Neural cell (in vitro differentiated cells): ENCODE measurements around the gene SLC26A2. TPM values are rescaled to one million over a fixed set of nuclear protein-coding genes. Genes with fewer than 3 reads are reported as not detected.

Experiments
- H2AFZ ChIP-seq: fragments of 200-600, 300-800 bp; sonication (generic), shearing (Covaris generic); 2 replicates; pipeline ENCODE4 v1.6.0; 2014; ENCODE audit warnings: low read depth, mild to moderate bottlenecking, antibody characterized with exemption, low read length, moderate library complexity
- H3F3A ChIP-seq: fragments of 200-600 bp; shearing (Covaris generic); 2 replicates; pipeline ENCODE4 v1.6.1; 2016; ENCODE audit warnings: mild to moderate bottlenecking, moderate library complexity, mixed read lengths, antibody characterized with exemption, low read length; ENCODE audit not compliant: insufficient read depth, poor library complexity, severe bottlenecking
- H3K27ac ChIP-seq: fragments of 200-600, 300-800 bp; sonication (generic), shearing (Covaris generic); 2 replicates; pipeline ENCODE4 v1.5.1; 2014; ENCODE audit warnings: mild to moderate bottlenecking, low read length, moderate library complexity
- H3K27me3 ChIP-seq: fragments of 300-800, 200-600 bp; sonication (generic), shearing (Covaris generic); 2 replicates; pipeline ENCODE4 v1.6.0; 2014; ENCODE audit warnings: mild to moderate bottlenecking, low read depth, low read length, moderate library complexity; ENCODE audit not compliant: insufficient read depth
- H3K36me3 ChIP-seq: fragments of 300-800, 200-600 bp; sonication (generic), shearing (Covaris generic); 2 replicates; pipeline ENCODE4 v1.5.1; 2014; ENCODE audit warnings: mild to moderate bottlenecking, antibody characterized with exemption, low read length, moderate library complexity; ENCODE audit not compliant: insufficient read depth
- H3K4me2 ChIP-seq: fragments of 300-800, 200-600 bp; sonication (generic), shearing (Covaris generic); 2 replicates; pipeline ENCODE4 v1.6.0; 2014; ENCODE audit warnings: mild to moderate bottlenecking, low read length
- H3K4me3 ChIP-seq: fragments of 300-800, 200-600 bp; sonication (generic), shearing (Covaris generic); 2 replicates; pipeline ENCODE4 v1.5.1; 2014; ENCODE audit warnings: mild to moderate bottlenecking, low read length, moderate library complexity
- H3K79me2 ChIP-seq: fragments of 200-600 bp; shearing (Covaris generic); replicated peaks from 2 replicates; pipeline ENCODE4 v1.6.0; 2014; ENCODE audit warnings: mild to moderate bottlenecking, low read length, moderate library complexity; ENCODE audit not compliant: insufficient read depth
- H3K9ac ChIP-seq: fragments of 300-800, 200-600 bp; sonication (generic), shearing (Covaris generic); 2 replicates; pipeline ENCODE4 v1.6.1; 2016; ENCODE audit warnings: mild to moderate bottlenecking, low read length, mixed read lengths
- H3K9me2 ChIP-seq: fragments of 200-600 bp; shearing (Covaris generic); 2 replicates; pipeline ENCODE4 v1.6.1; 2016; ENCODE audit warnings: mild to moderate bottlenecking, low read length, mixed read lengths; ENCODE audit not compliant: insufficient read depth
- H3K9me3 ChIP-seq: fragments of 200-600, 300-800 bp; sonication (generic), shearing (Covaris generic); 2 replicates; pipeline ENCODE4 v1.6.1; 2016; ENCODE audit warnings: mild to moderate bottlenecking, mixed run types, low read length, moderate library complexity, mixed read lengths
- H4K20me1 ChIP-seq: fragments of 200-600 bp; shearing (Covaris generic); 2 replicates; pipeline ENCODE4 v1.6.1; 2016; ENCODE audit warnings: mild to moderate bottlenecking, mixed run types; ENCODE audit not compliant: insufficient read depth
- EP300 ChIP-seq: fragments of 450-650 bp; conservative IDR thresholded peaks from 2 replicates; pipeline ENCODE4 v1.6.1; 2014; ENCODE audit warnings: antibody characterized with exemption, mild to moderate bottlenecking, moderate library complexity; ENCODE audit not compliant: poor library complexity, severe bottlenecking
- MXI1 ChIP-seq: fragments of 450-650 bp; conservative IDR thresholded peaks from 2 replicates; pipeline ENCODE4 v1.6.1; 2014; ENCODE audit warnings: antibody characterized with exemption, mild to moderate bottlenecking; ENCODE audit not compliant: poor library complexity, severe bottlenecking
- RAD21 ChIP-seq: fragments of 450-650 bp; conservative IDR thresholded peaks from 2 replicates; pipeline ENCODE4 v1.6.1; 2014; ENCODE audit warnings: antibody characterized with exemption, mild to moderate bottlenecking, moderate library complexity
- SMC3 ChIP-seq: fragments of 450-650 bp; conservative IDR thresholded peaks from 2 replicates; pipeline ENCODE4 v1.6.1; 2014; ENCODE audit warnings: antibody characterized with exemption, mild to moderate bottlenecking, moderate library complexity; ENCODE audit not compliant: poor library complexity
- TAF1 ChIP-seq: IDR thresholded peaks from 2 replicates; pipeline ENCODE4 v1.6.1; 2012; ENCODE audit warnings: low read depth
- polyA plus RNA-seq: library from polyadenylated mRNA; depleted of rRNA; stranded (reverse); fragments of >200 nt; gene quantifications from 2 replicates; pipeline ENCODE4 v1.2.3, GENCODE V29; 2014
- TF ChIP-seq, protein P1 (sequence below): IDR thresholded peaks from 2 replicates; pipeline ENCODE4 v1.6.1; 2012; ENCODE audit warnings: borderline replicate concordance
- TF ChIP-seq, protein P2 (sequence below): fragments of 450-650 bp; IDR thresholded peaks from 2 replicates; pipeline ENCODE4 v1.5.1; 2014; ENCODE audit warnings: antibody characterized with exemption, mild to moderate bottlenecking, moderate library complexity; ENCODE audit not compliant: poor library complexity, severe bottlenecking

Gene SLC26A2
- polyA plus RNA-seq, 1 donor from 2014 or later: 5.4 TPM

DNA sequence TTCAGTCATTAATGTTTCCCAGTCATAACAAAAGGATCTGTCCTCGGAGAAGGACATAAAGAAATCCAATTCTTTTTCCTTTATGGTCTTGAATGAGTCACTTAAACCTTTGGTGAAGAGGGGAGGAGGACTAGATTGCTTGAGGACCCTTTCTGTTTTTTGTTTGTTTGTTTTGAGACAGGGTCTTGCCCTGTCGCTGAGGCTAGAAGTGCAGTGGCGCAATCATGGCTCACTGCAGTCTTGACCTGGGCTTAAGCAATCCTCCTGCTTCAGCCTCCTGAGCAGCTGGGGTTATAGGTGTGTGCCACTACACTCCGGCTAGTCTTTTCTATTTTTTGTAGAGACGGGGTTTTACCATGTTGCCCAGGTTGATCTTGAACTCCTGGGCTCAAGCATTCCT, 27.6 kb downstream of the SLC26A2 start:
- no peak overlapping the region for H3K27ac ChIP-seq
- no peaks in the 10 kb centered on the region for H3K9me2 ChIP-seq
- no peak overlapping the region for H3K4me2 ChIP-seq

DNA sequence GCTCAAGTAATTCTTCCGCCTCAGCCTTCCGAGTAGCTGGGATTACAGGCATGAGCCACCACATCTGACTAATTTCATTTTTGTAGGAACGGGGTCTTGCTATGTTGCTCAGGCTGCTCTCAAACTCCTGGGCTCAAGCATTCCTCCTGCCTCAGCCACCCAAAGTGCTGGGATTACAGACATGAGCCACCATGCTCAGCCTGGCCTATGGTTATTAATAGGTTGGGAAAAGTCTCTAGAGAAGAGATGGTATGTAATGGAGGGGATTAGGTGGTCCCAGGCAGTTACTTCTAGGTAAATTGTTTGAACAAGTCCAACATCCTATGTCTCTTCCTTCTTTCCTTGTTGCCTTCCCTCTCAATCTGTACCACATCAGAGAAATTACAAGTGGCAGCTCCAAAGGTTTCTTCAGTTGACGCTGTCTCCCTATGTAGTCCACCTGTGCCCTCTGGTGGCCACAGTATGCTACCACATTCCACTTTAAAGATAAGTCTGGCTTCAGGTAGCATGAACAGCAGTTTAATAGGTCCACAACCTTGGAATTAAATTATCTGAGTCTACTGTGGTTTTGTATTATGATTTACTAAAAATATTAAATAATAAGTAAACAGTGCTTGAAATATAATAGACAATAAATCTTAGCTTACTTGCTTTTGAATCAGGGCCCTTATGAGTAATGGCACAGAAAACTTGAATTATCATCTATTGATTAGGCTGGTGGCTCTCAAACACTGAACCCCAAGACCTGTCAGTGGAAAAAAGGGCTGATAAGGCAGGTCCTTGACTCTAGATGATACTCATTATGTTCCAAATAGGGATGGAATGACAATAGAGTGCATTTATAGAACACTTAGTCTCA, 30.2 kb downstream of the SLC26A2 start:
- H4K20me1 ChIP-seq: no peaks in the 10 kb centered on the region
- no peak for TF ChIP-seq MXI1
- TF ChIP-seq, protein P1, sequence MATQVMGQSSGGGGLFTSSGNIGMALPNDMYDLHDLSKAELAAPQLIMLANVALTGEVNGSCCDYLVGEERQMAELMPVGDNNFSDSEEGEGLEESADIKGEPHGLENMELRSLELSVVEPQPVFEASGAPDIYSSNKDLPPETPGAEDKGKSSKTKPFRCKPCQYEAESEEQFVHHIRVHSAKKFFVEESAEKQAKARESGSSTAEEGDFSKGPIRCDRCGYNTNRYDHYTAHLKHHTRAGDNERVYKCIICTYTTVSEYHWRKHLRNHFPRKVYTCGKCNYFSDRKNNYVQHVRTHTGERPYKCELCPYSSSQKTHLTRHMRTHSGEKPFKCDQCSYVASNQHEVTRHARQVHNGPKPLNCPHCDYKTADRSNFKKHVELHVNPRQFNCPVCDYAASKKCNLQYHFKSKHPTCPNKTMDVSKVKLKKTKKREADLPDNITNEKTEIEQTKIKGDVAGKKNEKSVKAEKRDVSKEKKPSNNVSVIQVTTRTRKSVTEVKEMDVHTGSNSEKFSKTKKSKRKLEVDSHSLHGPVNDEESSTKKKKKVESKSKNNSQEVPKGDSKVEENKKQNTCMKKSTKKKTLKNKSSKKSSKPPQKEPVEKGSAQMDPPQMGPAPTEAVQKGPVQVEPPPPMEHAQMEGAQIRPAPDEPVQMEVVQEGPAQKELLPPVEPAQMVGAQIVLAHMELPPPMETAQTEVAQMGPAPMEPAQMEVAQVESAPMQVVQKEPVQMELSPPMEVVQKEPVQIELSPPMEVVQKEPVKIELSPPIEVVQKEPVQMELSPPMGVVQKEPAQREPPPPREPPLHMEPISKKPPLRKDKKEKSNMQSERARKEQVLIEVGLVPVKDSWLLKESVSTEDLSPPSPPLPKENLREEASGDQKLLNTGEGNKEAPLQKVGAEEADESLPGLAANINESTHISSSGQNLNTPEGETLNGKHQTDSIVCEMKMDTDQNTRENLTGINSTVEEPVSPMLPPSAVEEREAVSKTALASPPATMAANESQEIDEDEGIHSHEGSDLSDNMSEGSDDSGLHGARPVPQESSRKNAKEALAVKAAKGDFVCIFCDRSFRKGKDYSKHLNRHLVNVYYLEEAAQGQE: no peak
- peak; percentile 96 for TF ChIP-seq RAD21
- TF ChIP-seq EP300: no peak
- peak; percentile 99 for TF ChIP-seq SMC3
- TF ChIP-seq, protein P2, sequence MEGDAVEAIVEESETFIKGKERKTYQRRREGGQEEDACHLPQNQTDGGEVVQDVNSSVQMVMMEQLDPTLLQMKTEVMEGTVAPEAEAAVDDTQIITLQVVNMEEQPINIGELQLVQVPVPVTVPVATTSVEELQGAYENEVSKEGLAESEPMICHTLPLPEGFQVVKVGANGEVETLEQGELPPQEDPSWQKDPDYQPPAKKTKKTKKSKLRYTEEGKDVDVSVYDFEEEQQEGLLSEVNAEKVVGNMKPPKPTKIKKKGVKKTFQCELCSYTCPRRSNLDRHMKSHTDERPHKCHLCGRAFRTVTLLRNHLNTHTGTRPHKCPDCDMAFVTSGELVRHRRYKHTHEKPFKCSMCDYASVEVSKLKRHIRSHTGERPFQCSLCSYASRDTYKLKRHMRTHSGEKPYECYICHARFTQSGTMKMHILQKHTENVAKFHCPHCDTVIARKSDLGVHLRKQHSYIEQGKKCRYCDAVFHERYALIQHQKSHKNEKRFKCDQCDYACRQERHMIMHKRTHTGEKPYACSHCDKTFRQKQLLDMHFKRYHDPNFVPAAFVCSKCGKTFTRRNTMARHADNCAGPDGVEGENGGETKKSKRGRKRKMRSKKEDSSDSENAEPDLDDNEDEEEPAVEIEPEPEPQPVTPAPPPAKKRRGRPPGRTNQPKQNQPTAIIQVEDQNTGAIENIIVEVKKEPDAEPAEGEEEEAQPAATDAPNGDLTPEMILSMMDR: peak; percentile 93
- H3F3A ChIP-seq: no peaks in the 10 kb centered on the region

More for the DNA sequence above, 27.6 kb downstream of the SLC26A2 start:
- no peaks in the 10 kb centered on the region for H3K27me3 ChIP-seq
- no peaks in the 10 kb centered on the region for H3K36me3 ChIP-seq
- no peaks in the 10 kb centered on the region for H3K79me2 ChIP-seq
- H2AFZ ChIP-seq: no peak overlapping the region
- no peaks in the 10 kb centered on the region for H3F3A ChIP-seq
- no peaks in the 10 kb centered on the region for H4K20me1 ChIP-seq
- TF ChIP-seq TAF1: no peak
- no peaks in the 10 kb centered on the region for H3K9me3 ChIP-seq
- no peak overlapping the region for H3K9ac ChIP-seq
- no peak overlapping the region for H3K4me3 ChIP-seq

DNA sequence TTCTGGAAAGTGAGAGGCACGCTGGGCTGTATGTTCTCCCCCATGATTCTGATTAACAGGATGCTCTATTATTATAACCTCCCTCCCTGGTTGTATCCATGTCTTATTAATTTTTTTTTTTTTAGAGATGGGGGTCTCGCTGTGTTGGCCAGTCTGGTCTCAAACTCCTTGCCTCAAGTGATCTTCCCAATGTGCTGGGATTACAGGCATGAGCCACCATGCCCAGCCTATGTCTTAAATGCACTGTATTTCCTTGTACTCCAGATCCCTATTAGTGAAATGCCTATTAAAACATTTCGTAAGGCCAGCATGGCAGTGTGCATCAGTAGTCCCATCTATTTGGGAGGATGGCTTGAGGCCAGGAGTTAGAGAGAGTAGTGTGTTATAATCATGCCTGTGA, 32.9 kb downstream of the SLC26A2 start:
- no peak overlapping the region for H3K4me3 ChIP-seq
- no peaks in the 10 kb centered on the region for H3K9me3 ChIP-seq
- H4K20me1 ChIP-seq: no peaks in the 10 kb centered on the region
- H3K36me3 ChIP-seq: no peaks in the 10 kb centered on the region
- H2AFZ ChIP-seq: no peak overlapping the region
- no peaks in the 10 kb centered on the region for H3K9me2 ChIP-seq
- H3K79me2 ChIP-seq: no peaks in the 10 kb centered on the region
- H3K9ac ChIP-seq: no peak overlapping the region
- H3F3A ChIP-seq: no peaks in the 10 kb centered on the region
- H3K4me2 ChIP-seq: no peak overlapping the region
- H3K27me3 ChIP-seq: no peaks in the 10 kb centered on the region
- H3K27ac ChIP-seq: no peak overlapping the region
- TF ChIP-seq MXI1: no peak

More for the DNA sequence above, 30.2 kb downstream of the SLC26A2 start:
- no peaks in the 10 kb centered on the region for H3K9me2 ChIP-seq
- no peaks in the 10 kb centered on the region for H3K36me3 ChIP-seq
- H3K4me2 ChIP-seq: no peak overlapping the region
- H3K9ac ChIP-seq: no peak overlapping the region
- no peaks in the 10 kb centered on the region for H3K79me2 ChIP-seq
- no peak overlapping the region for H2AFZ ChIP-seq
- no peaks in the 10 kb centered on the region for H3K9me3 ChIP-seq
- no peak overlapping the region for H3K4me3 ChIP-seq
- no peaks in the 10 kb centered on the region for H3K27me3 ChIP-seq
- H3K27ac ChIP-seq: no peak overlapping the region
